GM20431 (cell line): ENCODE results near the gene CNKSR2.
"Not testable (repeated sequence)": the region's sequence is repeated elsewhere in the genome, so short reads cannot be mapped to it uniquely, and the experiment has no call there.

ENCODE experiments used
- in situ Hi-C: fragments of 300-500 bp; cut with MseI, MboI; formaldehyde crosslinking; loops from one replicate; pipeline ENCODE4 v1.15.0; 2020; ENCODE audit warnings: low sequenced_read_pairs; ENCODE audit not compliant: unreplicated experiment

The CNKSR2 gene

GRCh38 chrX:21437036-21437435 is 62.8 kb downstream of the CNKSR2 start:
- in situ Hi-C loops: no loop called here

GRCh38 chrX:21438792-21439191 is 64.6 kb downstream of the CNKSR2 start:
- in situ Hi-C loops: no loop called here

GRCh38 chrX:21440911-21441310 is 66.7 kb downstream of the CNKSR2 start:
- in situ Hi-C loops: no loop called here

GRCh38 chrX:21457718-21458117 is 83.5 kb downstream of the CNKSR2 start:
- in situ Hi-C loops: no loop called here

GRCh38 chrX:21469071-21469470 is 94.9 kb downstream of the CNKSR2 start:
- in situ Hi-C loops: no loop called here

GRCh38 chrX:21476909-21477308 is 102.7 kb downstream of the CNKSR2 start:
- in situ Hi-C loops: loop anchor here (25.0 kb wide), 1 partner anchor 940 kb away; no protein-coding TSS in a partner anchor

- in situ Hi-C loops: loop anchor here (25.0 kb wide), 1 partner anchor 942 kb away; no protein-coding TSS in a partner anchor
These were observed 105.6 kb downstream of the CNKSR2 start for GRCh38 chrX:21479695-21480270.

GRCh38 chrX:21481761-21482160 is 107.5 kb downstream of the CNKSR2 start:
- in situ Hi-C loops: loop anchor here (25.0 kb wide), 1 partner anchor 944 kb away; no protein-coding TSS in a partner anchor

GRCh38 chrX:21484051-21484450 is 109.8 kb downstream of the CNKSR2 start:
- in situ Hi-C loops: loop anchor here (25.0 kb wide), 1 partner anchor 947 kb away; no protein-coding TSS in a partner anchor

GRCh38 chrX:21487832-21488231 is 113.6 kb downstream of the CNKSR2 start:
- in situ Hi-C loops: loop anchor here (25.0 kb wide), 1 partner anchor 951 kb away; no protein-coding TSS in a partner anchor

- in situ Hi-C loops: loop anchor here (25.0 kb wide), 1 partner anchor 953 kb away; no protein-coding TSS in a partner anchor
These were observed 116.1 kb downstream of the CNKSR2 start for GRCh38 chrX:21490341-21490740.

GRCh38 chrX:21493226-21493830 is 119.1 kb downstream of the CNKSR2 start:
- in situ Hi-C loops: loop anchor here (25.0 kb wide), 1 partner anchor 956 kb away; no protein-coding TSS in a partner anchor

- in situ Hi-C loops: no loop called here
These were observed 129.4 kb downstream of the CNKSR2 start for GRCh38 chrX:21503593-21503992.

- in situ Hi-C loops: no loop called here
These were observed 135.7 kb downstream of the CNKSR2 start for GRCh38 chrX:21509912-21510311.

GRCh38 chrX:21524008-21524407 is 149.8 kb downstream of the CNKSR2 start:
- in situ Hi-C loops: no loop called here

- in situ Hi-C loops: no loop called here
These were observed 153.9 kb downstream of the CNKSR2 start for GRCh38 chrX:21528076-21528475.

- in situ Hi-C loops: no loop called here
These were observed 155.6 kb downstream of the CNKSR2 start for GRCh38 chrX:21529771-21530170.

- in situ Hi-C loops: not testable (repeated sequence)
These were observed 170.4 kb downstream of the CNKSR2 start for GRCh38 chrX:21544642-21545041.

GRCh38 chrX:21559417-21559816 is 185.2 kb downstream of the CNKSR2 start:
- in situ Hi-C loops: no loop called here

- in situ Hi-C loops: no loop called here
These were observed 190.8 kb downstream of the CNKSR2 start for GRCh38 chrX:21565025-21565424.

GRCh38 chrX:21574793-21575192 is 200.6 kb downstream of the CNKSR2 start:
- in situ Hi-C loops: no loop called here

GRCh38 chrX:21581479-21581878 is 207.3 kb downstream of the CNKSR2 start:
- in situ Hi-C loops: no loop called here
